Neural progenitor cell (in vitro differentiated cells): Measurements from ENCODE around the gene MAGI1. TPM values are rescaled to one million over a fixed set of nuclear protein-coding genes. Genes with fewer than 3 reads are reported as not detected.

ENCODE experiments used
- DNase-seq: peaks from one replicate; pipeline ENCODE4 v3.0.0-alpha.2; 2016; ENCODE audit warnings: low spot score
- H2AFZ ChIP-seq: fragments of 200-600 bp; sonication (generic); replicated peaks from 2 replicates; pipeline ENCODE4 v1.6.1; 2016; ENCODE audit warnings: antibody characterized with exemption
- H3F3A ChIP-seq: fragments of 200-600 bp; sonication (generic); 2 replicates; pipeline ENCODE4 v1.6.1; 2016; ENCODE audit warnings: antibody characterized with exemption, low read depth
- H3K27ac ChIP-seq: fragments of 200-600 bp; sonication (generic); 2 replicates; pipeline ENCODE4 v1.5.1; 2016; ENCODE audit warnings: mild to moderate bottlenecking
- H3K27me3 ChIP-seq: fragments of 200-600 bp; sonication (generic); 2 replicates; pipeline ENCODE4 v1.6.1; 2016; ENCODE audit warnings: mild to moderate bottlenecking, moderate library complexity
- H3K36me3 ChIP-seq: fragments of 200-600 bp; sonication (generic); 2 replicates; pipeline ENCODE4 v1.5.1; 2016
- H3K4me1 ChIP-seq: fragments of 200-600 bp; sonication (generic); 2 replicates; pipeline ENCODE4 v1.6.1; 2016; ENCODE audit warnings: mixed run types
- H3K4me2 ChIP-seq: fragments of 200-600 bp; sonication (generic); 2 replicates; pipeline ENCODE4 v1.6.1; 2016
- H3K4me3 ChIP-seq: fragments of 200-600 bp; sonication (generic); 2 replicates; pipeline ENCODE4 v1.5.1; 2016
- H3K79me2 ChIP-seq: fragments of 200-600 bp; sonication (generic); 2 replicates; pipeline ENCODE4 v1.6.1; 2016; ENCODE audit warnings: low read depth
- H3K9ac ChIP-seq: fragments of 200-600 bp; sonication (generic); 2 replicates; pipeline ENCODE4 v1.6.1; 2016
- H3K9me3 ChIP-seq: fragments of 200-600 bp; sonication (generic); 2 replicates; pipeline ENCODE4 v1.5.1; 2016; ENCODE audit warnings: low read depth
- H4K20me1 ChIP-seq: fragments of 200-600 bp; sonication (generic); 2 replicates; pipeline ENCODE4 v1.6.1; 2016; ENCODE audit warnings: low read depth
- H3K27ac Mint-ChIP-seq: 3 replicates; pipeline ENCODE4 v1.8.0; 2021; ENCODE audit warnings: mixed read lengths
- H3K27me3 Mint-ChIP-seq: 2 replicates; pipeline ENCODE4 v1.8.0; 2022; ENCODE audit warnings: low read depth, mild to moderate bottlenecking, inconsistent platforms, moderate library complexity, mixed read lengths; ENCODE audit not compliant: insufficient read depth
- H3K36me3 Mint-ChIP-seq: 3 replicates; pipeline ENCODE4 v1.8.0; 2021; ENCODE audit warnings: mixed read lengths
- H3K4me1 Mint-ChIP-seq: 3 replicates; pipeline ENCODE4 v1.8.0; 2021; ENCODE audit warnings: mixed read lengths
- H3K4me3 Mint-ChIP-seq: 3 replicates; pipeline ENCODE4 v1.8.0; 2021; ENCODE audit warnings: mild to moderate bottlenecking, moderate library complexity, mixed read lengths
- H3K9me3 Mint-ChIP-seq: 3 replicates; pipeline ENCODE4 v1.8.0; 2020; ENCODE audit warnings: mixed read lengths
- EZH2 ChIP-seq: fragments of 200-600 bp; sonication (generic); IDR thresholded peaks from 2 replicates; pipeline ENCODE4 v1.6.1; 2017; ENCODE audit warnings: antibody characterized with exemption, mild to moderate bottlenecking, moderate library complexity
- EZH2phosphoT487 ChIP-seq: fragments of 200-600 bp; sonication (generic); IDR thresholded peaks from 2 replicates; pipeline ENCODE4 v1.6.1; 2017; ENCODE audit warnings: antibody characterized with exemption
- total RNA-seq: library from RNA; depleted of rRNA; stranded (reverse); fragments of >200 nt; gene quantifications from 2 replicates; pipeline ENCODE4 v1.2.3, GENCODE V29; 2015; ENCODE audit warnings: low replicate concordance
- TF ChIP-seq, protein P1 (sequence below): fragments of 200-600 bp; sonication (generic); IDR thresholded peaks from 2 replicates; pipeline ENCODE4 v1.5.1; 2017; ENCODE audit warnings: antibody characterized with exemption, mild to moderate bottlenecking

Gene MAGI1
- total RNA-seq, 1 donor from 2014 or later = 40.6 TPM

DNA sequence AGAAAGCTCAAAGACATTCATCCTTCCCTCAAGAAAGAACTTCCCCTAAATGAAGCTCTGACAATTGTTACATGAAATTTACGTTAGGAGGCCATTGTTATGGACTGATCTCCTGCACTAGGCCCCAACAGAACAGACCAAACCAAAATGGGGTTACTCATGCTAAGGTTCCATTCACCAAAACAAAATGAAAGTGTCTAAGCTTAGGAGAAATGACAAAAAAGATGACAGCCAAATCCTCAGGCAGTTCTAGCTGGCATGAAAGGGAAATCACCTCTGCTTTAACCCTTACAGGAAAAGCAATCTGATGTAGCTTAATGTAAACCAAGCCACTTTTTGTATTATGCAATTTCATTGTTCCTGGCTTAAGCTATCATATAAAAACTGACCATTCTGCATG lies 271.2 kb downstream of the MAGI1 start:
- TF ChIP-seq, protein P1, sequence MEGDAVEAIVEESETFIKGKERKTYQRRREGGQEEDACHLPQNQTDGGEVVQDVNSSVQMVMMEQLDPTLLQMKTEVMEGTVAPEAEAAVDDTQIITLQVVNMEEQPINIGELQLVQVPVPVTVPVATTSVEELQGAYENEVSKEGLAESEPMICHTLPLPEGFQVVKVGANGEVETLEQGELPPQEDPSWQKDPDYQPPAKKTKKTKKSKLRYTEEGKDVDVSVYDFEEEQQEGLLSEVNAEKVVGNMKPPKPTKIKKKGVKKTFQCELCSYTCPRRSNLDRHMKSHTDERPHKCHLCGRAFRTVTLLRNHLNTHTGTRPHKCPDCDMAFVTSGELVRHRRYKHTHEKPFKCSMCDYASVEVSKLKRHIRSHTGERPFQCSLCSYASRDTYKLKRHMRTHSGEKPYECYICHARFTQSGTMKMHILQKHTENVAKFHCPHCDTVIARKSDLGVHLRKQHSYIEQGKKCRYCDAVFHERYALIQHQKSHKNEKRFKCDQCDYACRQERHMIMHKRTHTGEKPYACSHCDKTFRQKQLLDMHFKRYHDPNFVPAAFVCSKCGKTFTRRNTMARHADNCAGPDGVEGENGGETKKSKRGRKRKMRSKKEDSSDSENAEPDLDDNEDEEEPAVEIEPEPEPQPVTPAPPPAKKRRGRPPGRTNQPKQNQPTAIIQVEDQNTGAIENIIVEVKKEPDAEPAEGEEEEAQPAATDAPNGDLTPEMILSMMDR = no peak
- TF ChIP-seq EZH2phosphoT487 (no peak), EZH2 (no peak)
- DNase-seq = no peak
- Mint-ChIP-seq H3K27me3 (peaks cover 2% of the 10 kb centered on the region), H3K27ac (no peak overlapping the region), H3K36me3 (no peaks in the 10 kb centered on the region), H3K4me1 (peaks cover 11% of the 10 kb centered on the region), H3K4me3 (no peak overlapping the region), H3K9me3 (peaks cover 2% of the 10 kb centered on the region)
- Histone ChIP-seq H3K4me3 (no peak overlapping the region), H3K79me2 (peaks cover 6% of the 10 kb centered on the region), H3K9ac (no peak overlapping the region), H3K36me3 (no peaks in the 10 kb centered on the region), H3K27me3 (no peaks in the 10 kb centered on the region), H4K20me1 (no peaks in the 10 kb centered on the region), H3F3A (peaks cover 10% of the 10 kb centered on the region), H3K9me3 (no peaks in the 10 kb centered on the region), H2AFZ (no peak overlapping the region), H3K27ac (no peak overlapping the region), H3K4me1 (peaks cover 12% of the 10 kb centered on the region), H3K4me2 (no peak overlapping the region)

DNA sequence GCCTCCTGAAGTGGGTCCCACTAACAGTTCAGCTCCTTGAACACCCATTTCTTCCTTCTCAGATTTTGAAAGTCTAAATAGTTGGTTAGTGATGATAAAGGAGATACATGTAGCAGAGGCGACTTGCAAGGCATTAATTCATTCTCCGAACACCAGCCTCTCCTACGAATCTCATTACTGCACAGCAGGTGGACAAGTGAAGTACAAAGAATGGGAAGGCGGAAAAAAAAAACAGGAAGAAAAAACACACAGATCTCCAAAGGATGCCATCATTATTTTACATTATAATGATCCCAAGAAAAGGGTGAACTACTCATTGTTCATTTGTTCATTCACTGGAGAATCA lies 276.5 kb downstream of the MAGI1 start:
- no peaks in the 10 kb centered on the region for H3K36me3 ChIP-seq
- H3F3A ChIP-seq = peaks cover 43% of the 10 kb centered on the region
- Mint-ChIP-seq H3K4me3 (peak overlapping the region; percentile 19), H3K27ac (no peak overlapping the region), H3K27me3 (no peaks in the 10 kb centered on the region), H3K9me3 (peaks cover 2% of the 10 kb centered on the region), H3K36me3 (no peaks in the 10 kb centered on the region), H3K4me1 (peaks cover 46% of the 10 kb centered on the region)
- H3K4me3 ChIP-seq = peak overlapping the region; percentile 29
- H3K9ac ChIP-seq = no peak overlapping the region
- no peak overlapping the region for H2AFZ ChIP-seq
- H3K27me3 ChIP-seq = no peaks in the 10 kb centered on the region
- peak overlapping the region; percentile 83 for H3K27ac ChIP-seq
- H3K9me3 ChIP-seq = no peaks in the 10 kb centered on the region
- H4K20me1 ChIP-seq = no peaks in the 10 kb centered on the region
- H3K79me2 ChIP-seq = peaks cover 19% of the 10 kb centered on the region
- peak overlapping the region; percentile 70 for H3K4me2 ChIP-seq
- peaks cover 57% of the 10 kb centered on the region for H3K4me1 ChIP-seq
- peak; percentile 67 for DNase-seq
- TF ChIP-seq, protein P1 = no peak
- TF ChIP-seq EZH2 = no peak
- TF ChIP-seq EZH2phosphoT487 = no peak

DNA sequence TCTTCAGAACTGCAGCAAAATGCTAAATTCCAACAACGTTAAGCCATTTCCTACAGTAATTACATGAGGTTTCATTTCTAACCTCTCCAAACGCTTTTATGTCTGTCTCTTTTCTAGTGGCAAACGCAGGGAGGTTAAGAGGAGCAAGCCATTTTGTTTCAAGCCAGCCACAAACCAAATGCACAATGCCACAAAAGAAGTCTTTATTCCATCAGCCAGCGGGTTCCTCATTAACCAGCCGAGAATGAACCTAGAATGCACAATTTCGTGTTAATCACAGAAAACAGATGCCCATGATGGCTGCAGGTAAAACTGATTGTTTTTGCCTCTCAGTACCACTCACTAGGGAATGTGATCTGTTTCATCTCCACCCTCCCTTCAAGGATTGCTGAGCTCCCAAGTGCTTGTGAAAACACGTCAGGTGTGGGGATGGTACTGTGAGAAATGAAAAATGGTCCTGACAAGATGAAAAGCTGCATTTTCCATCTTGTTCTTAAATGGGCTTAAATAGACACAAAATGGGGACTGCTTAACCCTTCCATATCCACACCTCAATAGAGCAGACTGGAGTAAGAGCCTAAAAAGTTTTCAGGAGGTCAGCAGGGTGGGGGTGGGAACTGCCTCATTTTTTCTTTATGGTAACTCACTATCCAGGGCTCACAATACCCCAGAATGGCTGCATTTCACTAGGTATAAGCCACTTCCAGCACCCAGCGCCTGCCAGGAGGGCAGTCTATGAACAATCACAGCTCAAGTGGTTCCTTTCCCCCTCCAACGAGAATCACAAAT lies 277.1 kb downstream of the MAGI1 start:
- peaks cover 57% of the 10 kb centered on the region for H3K4me1 ChIP-seq
- H3K4me2 ChIP-seq = peak overlapping the region; percentile 70
- H3K9ac ChIP-seq = no peak overlapping the region
- H2AFZ ChIP-seq = no peak overlapping the region
- H4K20me1 ChIP-seq = no peaks in the 10 kb centered on the region
- Mint-ChIP-seq H3K9me3 (no peaks in the 10 kb centered on the region), H3K4me1 (peaks cover 46% of the 10 kb centered on the region), H3K27ac (peak overlapping the region; percentile 20), H3K36me3 (no peaks in the 10 kb centered on the region), H3K27me3 (no peaks in the 10 kb centered on the region), H3K4me3 (peak overlapping the region; percentile 19)
- H3K4me3 ChIP-seq = peak overlapping the region; percentile 29
- TF ChIP-seq, protein P1 = no peak
- TF ChIP-seq EZH2 = no peak
- no peaks in the 10 kb centered on the region for H3K36me3 ChIP-seq
- peaks cover 25% of the 10 kb centered on the region for H3K79me2 ChIP-seq
- peak overlapping the region; percentile 83 for H3K27ac ChIP-seq
- DNase-seq = peak; percentile 39
- no peaks in the 10 kb centered on the region for H3K9me3 ChIP-seq
- H3F3A ChIP-seq = peaks cover 43% of the 10 kb centered on the region
- no peaks in the 10 kb centered on the region for H3K27me3 ChIP-seq
